Vagina (tissue), 2 donors: ENCODE measurements around the gene FHDC1. TPM values are rescaled to one million over a fixed set of nuclear protein-coding genes. Genes with fewer than 3 reads are reported as not detected.

ENCODE experiments used
- DNase-seq, 2 donors: peaks; one replicate each; pipeline ENCODE4 v3.0.0-alpha.2; 2017; ENCODE audit errors: extremely low spot score in 2 of 2
- H3K27ac ChIP-seq: fragments of 200-600 bp; sonication (generic); one replicate; pipeline ENCODE4 v1.5.1; 2019
- H3K27me3 ChIP-seq: fragments of 200-600 bp; sonication (generic); one replicate; pipeline ENCODE4 v1.5.1; 2019
- H3K36me3 ChIP-seq, 2 donors: fragments of 200-600 bp; sonication (generic); one replicate each; pipeline ENCODE4 v1.5.1; 2017 to 2019
- H3K4me1 ChIP-seq: fragments of 200-600 bp; sonication (generic); one replicate; pipeline ENCODE4 v1.5.1; 2019
- H3K4me3 ChIP-seq, 2 donors: fragments of 200-600 bp; sonication (generic); 1 replicate in 1 of 2; 2 replicates in 1 of 2; pipeline ENCODE4 v1.5.1; 2016 to 2019
- H3K9me3 ChIP-seq: fragments of 200-600 bp; sonication (generic); one replicate; pipeline ENCODE4 v1.5.1; 2019
- POLR2A ChIP-seq, 2 donors: fragments of 450-650 bp; IDR thresholded peaks; one replicate each; pipeline ENCODE4 v1.6.1; 2017; ENCODE audit warnings: antibody characterized with exemption in 2 of 2, mild to moderate bottlenecking in 2 of 2, moderate library complexity in 2 of 2
- POLR2AphosphoS5 ChIP-seq, 2 donors: sonication (generic); formaldehyde crosslinking; IDR thresholded peaks; one replicate each; pipeline ENCODE4 v1.9.0; 2017; ENCODE audit warnings: antibody characterized with exemption in 2 of 2, mild to moderate bottlenecking in 2 of 2, low read depth in 1 of 2; ENCODE audit not compliant: insufficient read depth in 1 of 2
- intact Hi-C: fragments of 100-400 bp; cut with DNase I; formaldehyde crosslinking; loops from one replicate; pipeline ENCODE4 v1.15.1; 2023
- total RNA-seq: library from RNA; depleted of rRNA; stranded (reverse); fragments of >200 nt; gene quantifications from one replicate; pipeline ENCODE4 v1.2.3, GENCODE V29; 2016
- TF ChIP-seq, protein P1 (sequence below), 3 experiments: fragments of 450-650 bp in 2 of 3; fragments of 200-600 bp in 1 of 3; sonication (generic) in 1 of 3; IDR thresholded peaks; one replicate each; pipeline ENCODE4 v1.5.1; 2017 to 2019; ENCODE audit warnings: antibody characterized with exemption in 3 of 3, mild to moderate bottlenecking in 2 of 3, moderate library complexity in 2 of 3

Gene FHDC1
- total RNA-seq, 1 donor from 2014 or later: 6.4 TPM

DNA sequence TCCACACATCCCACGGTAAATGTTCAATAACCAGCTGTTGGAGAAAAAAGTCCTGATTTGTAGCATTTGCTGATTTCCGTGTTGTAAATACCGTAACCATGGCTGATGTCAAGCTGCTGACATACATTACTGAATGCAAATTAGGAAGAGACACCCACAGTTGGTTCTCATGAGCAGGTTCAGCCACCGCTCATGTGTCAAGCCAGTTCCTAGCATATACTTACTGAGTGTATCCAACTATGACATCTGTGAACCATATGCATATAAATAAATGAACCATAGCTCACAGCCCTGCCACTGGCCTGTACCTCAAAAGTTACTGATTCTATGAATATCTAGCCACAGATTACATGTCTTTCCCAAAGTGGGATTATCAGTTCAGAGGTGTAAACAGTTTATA, 29.5 kb downstream of the FHDC1 start:
- H3K27me3 ChIP-seq: no peaks in the 10 kb centered on the region
- H3K27ac ChIP-seq: no peak overlapping the region
- peaks cover 0 to 14% of the 10 kb centered on the region in 2 donors for H3K36me3 ChIP-seq
- H3K4me1 ChIP-seq: peaks cover 8% of the 10 kb centered on the region
- no peaks in the 10 kb centered on the region for H3K9me3 ChIP-seq
- no peak overlapping the region for H3K4me3 ChIP-seq
- TF ChIP-seq POLR2AphosphoS5 (IDR thresholded peaks at IDR 0.05; ENCODE audit: insufficient read depth in 1 of 2, low read depth in 1 of 2): no peak
- TF ChIP-seq, protein P1, sequence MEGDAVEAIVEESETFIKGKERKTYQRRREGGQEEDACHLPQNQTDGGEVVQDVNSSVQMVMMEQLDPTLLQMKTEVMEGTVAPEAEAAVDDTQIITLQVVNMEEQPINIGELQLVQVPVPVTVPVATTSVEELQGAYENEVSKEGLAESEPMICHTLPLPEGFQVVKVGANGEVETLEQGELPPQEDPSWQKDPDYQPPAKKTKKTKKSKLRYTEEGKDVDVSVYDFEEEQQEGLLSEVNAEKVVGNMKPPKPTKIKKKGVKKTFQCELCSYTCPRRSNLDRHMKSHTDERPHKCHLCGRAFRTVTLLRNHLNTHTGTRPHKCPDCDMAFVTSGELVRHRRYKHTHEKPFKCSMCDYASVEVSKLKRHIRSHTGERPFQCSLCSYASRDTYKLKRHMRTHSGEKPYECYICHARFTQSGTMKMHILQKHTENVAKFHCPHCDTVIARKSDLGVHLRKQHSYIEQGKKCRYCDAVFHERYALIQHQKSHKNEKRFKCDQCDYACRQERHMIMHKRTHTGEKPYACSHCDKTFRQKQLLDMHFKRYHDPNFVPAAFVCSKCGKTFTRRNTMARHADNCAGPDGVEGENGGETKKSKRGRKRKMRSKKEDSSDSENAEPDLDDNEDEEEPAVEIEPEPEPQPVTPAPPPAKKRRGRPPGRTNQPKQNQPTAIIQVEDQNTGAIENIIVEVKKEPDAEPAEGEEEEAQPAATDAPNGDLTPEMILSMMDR (IDR thresholded peaks at IDR 0.05): no peak
- TF ChIP-seq POLR2A (IDR thresholded peaks at IDR 0.05): no peak
- DNase-seq: peak in 1 of 2 donors; percentile 18
- intact Hi-C loops: no loop called here

DNA sequence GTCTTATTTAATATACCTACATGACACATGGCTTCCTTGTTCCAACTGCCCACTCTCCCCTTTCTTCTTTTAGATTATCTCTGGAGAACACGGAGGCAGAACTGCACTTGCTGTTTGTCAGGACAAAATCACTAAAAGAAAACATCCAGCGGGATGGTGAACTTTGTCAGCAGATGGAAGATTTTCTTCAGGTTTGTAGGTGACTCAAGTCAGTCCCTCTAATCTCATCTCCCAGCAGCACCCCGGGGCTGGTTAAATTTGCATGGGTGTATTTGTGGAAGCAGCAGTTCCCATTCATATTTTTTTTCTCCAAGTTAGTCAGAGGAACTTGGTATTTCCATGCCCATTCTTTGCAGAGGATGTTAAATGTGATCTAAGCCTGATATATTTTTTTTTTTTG, 31.8 kb downstream of the FHDC1 start:
- Histone ChIP-seq H3K27me3 (no peaks in the 10 kb centered on the region), H3K4me3 (no peak overlapping the region), H3K9me3 (no peaks in the 10 kb centered on the region), H3K4me1 (peaks cover 13% of the 10 kb centered on the region), H3K27ac (no peak overlapping the region), H3K36me3 (peaks cover 0 to 12% of the 10 kb centered on the region in 2 donors)
- TF ChIP-seq, protein P1 (IDR thresholded peaks at IDR 0.05): no peak
- TF ChIP-seq POLR2AphosphoS5 (IDR thresholded peaks at IDR 0.05; ENCODE audit: insufficient read depth in 1 of 2, low read depth in 1 of 2) (no peak), POLR2A (IDR thresholded peaks at IDR 0.05) (no peak)
- intact Hi-C loops: no loop called here
- DNase-seq: no peak

DNA sequence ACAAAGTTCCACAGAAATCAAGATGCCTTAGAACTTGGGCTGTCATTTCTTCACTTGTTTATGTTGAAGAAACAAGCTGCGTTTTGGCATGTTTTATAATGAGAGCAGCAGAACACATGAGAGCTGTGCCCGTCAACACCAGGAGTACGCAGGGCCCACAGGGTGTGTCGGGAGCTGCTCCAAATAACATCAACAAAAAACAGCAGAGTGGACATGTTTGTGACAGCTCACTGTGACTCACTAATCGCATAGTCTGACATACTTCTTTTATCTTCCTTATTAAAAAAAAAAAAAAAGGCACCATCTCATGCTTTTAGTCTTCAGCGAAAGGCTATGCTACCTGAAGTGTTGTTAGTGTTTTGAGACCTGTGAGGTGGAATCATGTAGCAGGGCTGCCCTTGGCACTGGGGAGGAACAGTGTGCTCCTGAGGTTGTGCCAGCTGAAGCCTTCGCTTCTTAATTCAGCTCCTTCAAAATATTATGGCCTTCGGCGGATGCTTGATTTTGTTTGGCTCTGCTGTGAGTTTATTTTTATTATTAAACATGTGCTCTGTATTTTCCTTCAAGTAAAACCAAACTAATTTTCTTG, 32.8 kb downstream of the FHDC1 start:
- peak in 1 of 2 donors; percentile 31 for TF ChIP-seq POLR2AphosphoS5 (IDR thresholded peaks at IDR 0.05; ENCODE audit: insufficient read depth in 1 of 2, low read depth in 1 of 2)
- TF ChIP-seq, protein P1 (IDR thresholded peaks at IDR 0.05): no peak
- Histone ChIP-seq H3K9me3 (no peaks in the 10 kb centered on the region), H3K27me3 (no peaks in the 10 kb centered on the region), H3K4me1 (peaks cover 23% of the 10 kb centered on the region), H3K36me3 (peaks cover 0 to 10% of the 10 kb centered on the region in 2 donors), H3K27ac (peak overlapping the region; percentile 56), H3K4me3 (no peak overlapping the region)
- intact Hi-C loops: no loop called here
- DNase-seq: peak in 1 of 2 donors; percentile 91

DNA sequence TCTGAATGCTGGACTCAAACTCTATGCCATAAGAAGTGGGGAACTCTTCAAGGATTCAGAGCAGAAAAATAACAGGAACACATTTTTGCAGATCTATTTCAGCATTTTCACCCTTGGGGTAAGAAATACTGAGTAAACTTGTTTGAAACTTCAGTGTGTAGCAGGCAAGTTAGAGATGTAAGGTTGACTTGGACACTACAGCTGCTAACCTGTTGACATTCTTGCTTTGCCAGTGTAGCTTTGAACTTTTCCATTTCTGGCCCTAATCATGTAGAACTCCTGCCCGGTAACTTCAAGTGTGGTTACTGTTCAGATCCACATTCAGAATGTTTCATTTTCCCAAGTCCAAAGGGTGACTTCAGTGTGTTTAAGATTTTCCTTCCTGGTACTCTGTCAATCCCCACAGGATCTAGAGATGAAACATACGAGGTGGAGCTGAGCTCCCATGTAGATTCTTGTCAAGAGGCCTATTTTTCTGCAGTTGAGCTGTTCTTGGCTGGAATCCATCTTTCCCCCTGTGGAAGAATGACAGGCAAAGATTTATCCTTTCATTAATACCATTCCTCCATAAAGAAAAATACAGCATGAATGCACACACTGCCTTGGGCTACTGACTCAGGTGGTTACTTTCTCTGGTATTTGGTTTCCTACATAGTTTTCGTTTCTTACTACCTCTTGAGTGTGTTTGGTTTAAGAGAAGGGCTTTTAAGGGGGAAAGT, 34.1 kb downstream of the FHDC1 start:
- peaks cover 0 to 9% of the 10 kb centered on the region in 2 donors for H3K36me3 ChIP-seq
- peak; percentile 18 to 55 for DNase-seq
- H3K9me3 ChIP-seq: no peaks in the 10 kb centered on the region
- no peaks in the 10 kb centered on the region for H3K27me3 ChIP-seq
- intact Hi-C loops: no loop called here
- H3K4me3 ChIP-seq: no peak overlapping the region
- H3K4me1 ChIP-seq: peaks cover 25% of the 10 kb centered on the region
- H3K27ac ChIP-seq: peak overlapping the region; percentile 56
- TF ChIP-seq, protein P1 (IDR thresholded peaks at IDR 0.05): no peak
- TF ChIP-seq POLR2AphosphoS5 (IDR thresholded peaks at IDR 0.05; ENCODE audit: insufficient read depth in 1 of 2, low read depth in 1 of 2) (no peak), POLR2A (IDR thresholded peaks at IDR 0.05) (no peak)

DNA sequence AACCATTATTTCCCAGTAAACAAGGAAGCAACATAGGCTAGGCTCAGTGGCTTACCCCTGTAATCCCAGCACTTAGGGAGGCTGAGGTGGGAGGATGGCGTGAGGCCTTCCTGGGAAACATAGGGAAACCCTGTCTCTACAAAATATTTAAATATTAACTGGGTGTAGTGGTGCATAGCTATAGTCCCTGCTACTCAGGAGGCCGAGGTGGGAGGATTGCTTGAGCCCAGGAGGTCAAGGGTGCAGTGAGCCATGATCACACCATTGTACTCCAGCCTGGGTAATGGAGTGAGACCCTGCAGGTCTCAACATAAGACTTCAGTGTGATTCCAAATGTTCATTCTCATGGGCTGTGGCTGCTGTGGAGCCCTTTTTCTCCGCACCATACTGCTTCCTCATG, 34.9 kb downstream of the FHDC1 start:
- Histone ChIP-seq H3K4me1 (peaks cover 25% of the 10 kb centered on the region), H3K27me3 (no peaks in the 10 kb centered on the region), H3K9me3 (no peaks in the 10 kb centered on the region), H3K4me3 (no peak overlapping the region), H3K27ac (no peak overlapping the region), H3K36me3 (peaks cover 0 to 9% of the 10 kb centered on the region in 2 donors)
- intact Hi-C loops: no loop called here
- TF ChIP-seq, protein P1 (IDR thresholded peaks at IDR 0.05): no peak
- TF ChIP-seq POLR2AphosphoS5 (IDR thresholded peaks at IDR 0.05; ENCODE audit: insufficient read depth in 1 of 2, low read depth in 1 of 2) (no peak), POLR2A (IDR thresholded peaks at IDR 0.05) (no peak)
- peak; percentile 40 to 52 for DNase-seq
